Effector CD8-positive, alpha-beta T cell (primary cell): ENCODE data around the gene ZNF219.
"Not testable (repeated sequence)": the region's sequence is repeated elsewhere in the genome, so short reads cannot be mapped to it uniquely, and the experiment has no call there.

ENCODE experiments used
- DNase-seq: peaks from one replicate; lab custom pipeline; 2025; lab: John Stamatoyannopoulos, UW

ZNF219 gene

DNA sequence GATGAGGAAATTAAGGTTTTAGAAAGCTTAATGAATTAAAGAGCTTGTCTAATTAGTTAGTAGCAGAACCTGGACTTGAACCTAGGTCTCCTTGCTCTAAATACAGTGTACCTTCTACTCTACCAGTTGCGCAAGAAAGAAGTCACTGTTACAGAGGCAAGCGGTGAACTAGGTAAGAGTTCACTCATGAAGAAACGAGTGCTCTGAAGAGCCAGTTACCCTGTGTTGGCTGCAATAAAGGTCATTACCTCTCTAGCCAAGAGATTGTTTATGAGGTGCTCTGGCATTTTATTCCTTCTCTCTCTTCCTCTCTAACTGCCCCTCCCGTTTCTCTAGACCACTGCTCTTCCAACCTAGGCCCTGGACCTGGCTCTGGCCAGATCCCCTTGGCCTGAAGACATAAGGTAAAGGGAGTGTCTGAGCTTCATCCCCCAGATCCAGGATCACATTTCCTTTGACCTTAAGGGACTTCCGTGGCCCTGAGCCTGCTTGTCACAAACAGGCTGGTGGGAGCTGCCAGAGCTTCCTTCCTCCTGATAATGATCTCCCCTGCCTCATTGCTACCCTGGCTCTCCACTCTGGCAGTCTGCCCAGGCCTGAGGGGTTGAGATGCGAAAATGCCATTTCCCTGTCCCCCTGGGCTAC is 54.4 kb downstream of the ZNF219 start:
- DNase-seq, result no peak

GRCh38 chr14:21043387-21043973 is 55.0 kb downstream of the ZNF219 start:
- no peak for DNase-seq

DNA sequence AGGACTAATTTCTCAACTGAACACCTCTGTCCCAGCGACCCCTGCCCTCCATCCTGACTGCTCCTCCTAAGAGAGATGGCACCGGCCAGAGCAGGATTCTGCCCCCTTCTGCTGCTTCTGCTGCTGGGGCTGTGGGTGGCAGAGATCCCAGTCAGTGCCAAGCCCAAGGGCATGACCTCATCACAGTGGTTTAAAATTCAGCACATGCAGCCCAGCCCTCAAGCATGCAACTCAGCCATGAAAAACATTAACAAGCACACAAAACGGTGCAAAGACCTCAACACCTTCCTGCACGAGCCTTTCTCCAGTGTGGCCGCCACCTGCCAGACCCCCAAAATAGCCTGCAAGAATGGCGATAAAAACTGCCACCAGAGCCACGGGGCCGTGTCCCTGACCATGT is 55.5 kb downstream of the ZNF219 start:
- DNase-seq, result no peak

DNA sequence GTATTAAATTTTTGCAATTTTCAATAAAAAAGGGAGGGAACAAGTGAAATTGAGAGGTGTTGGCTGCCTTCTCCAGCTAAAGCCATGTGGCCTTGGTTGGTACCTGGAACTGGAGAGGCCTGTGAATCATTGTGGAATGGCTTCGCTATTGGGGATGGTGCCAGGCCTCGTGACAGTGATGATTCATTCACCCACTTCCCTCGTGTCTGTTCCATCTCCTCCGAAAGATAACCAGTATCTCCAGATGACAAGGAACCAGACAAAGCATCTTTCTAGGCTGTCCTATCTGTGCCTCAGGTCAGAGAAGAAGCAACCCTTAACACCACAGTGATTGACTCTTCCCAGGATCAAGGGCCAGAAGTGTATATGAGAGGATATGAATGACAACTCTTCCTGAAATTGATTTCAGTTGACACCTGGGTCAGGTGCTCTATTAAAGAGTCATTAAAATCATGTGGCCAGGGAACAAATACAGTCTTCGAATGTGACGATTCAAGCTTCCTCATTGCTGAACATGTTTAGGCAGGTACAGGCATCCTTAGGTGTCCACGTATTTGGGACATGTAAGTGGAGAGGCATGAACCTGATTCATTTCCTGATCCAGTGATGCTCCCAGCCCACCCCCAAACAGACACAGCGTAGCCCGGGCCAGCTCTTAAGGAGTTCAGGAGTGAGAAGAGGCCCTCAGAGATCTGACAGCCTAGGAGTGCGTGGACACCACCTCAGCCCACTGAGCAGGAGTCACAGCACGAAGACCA is 56.6 kb downstream of the ZNF219 start, which contains the start of gene RNASE7:
Gene RNASE7, plus strand, starts transcription at position 687 of the 758 bp plus-strand sequence. CDS start 631 bp downstream, outside the sequence.
- DNase-seq, result no peak

- DNase-seq, result not testable (repeated sequence)
These were observed 57.5 kb downstream of the ZNF219 start for GRCh38 chr14:21040941-21041340.

GRCh38 chr14:21040370-21040925 is 58.0 kb downstream of the ZNF219 start:
- no peak for DNase-seq
